GM18526 (cell line): ENCODE data around the gene NATD1.

ENCODE experiments used
- POLR2A ChIP-seq: IDR thresholded peaks from 3 replicates; pipeline ENCODE4 v1.6.1; 2011; ENCODE audit not compliant: insufficient read length; ENCODE audit errors: extremely low read depth

The NATD1 gene

DNA sequence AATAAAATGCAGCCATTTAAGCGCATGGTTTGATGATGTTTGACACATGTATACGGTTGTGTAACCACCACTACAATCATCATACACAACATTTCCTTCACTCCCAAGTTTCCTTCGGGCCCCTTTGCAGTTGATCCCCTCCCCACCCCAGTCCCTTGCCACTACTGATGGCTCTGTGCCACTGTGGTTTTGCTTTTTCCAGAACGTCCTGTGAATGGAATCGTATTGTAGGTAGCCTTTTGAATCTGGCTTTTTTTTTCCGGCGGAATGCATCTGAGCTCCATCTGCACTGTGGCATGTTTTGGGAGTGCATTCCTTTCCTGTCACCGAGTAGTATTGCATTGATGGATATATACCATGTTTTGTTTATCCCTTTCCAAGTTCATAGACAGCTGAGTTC, 16.2 kb upstream of the NATD1 start:
- no peak for TF ChIP-seq POLR2A

DNA sequence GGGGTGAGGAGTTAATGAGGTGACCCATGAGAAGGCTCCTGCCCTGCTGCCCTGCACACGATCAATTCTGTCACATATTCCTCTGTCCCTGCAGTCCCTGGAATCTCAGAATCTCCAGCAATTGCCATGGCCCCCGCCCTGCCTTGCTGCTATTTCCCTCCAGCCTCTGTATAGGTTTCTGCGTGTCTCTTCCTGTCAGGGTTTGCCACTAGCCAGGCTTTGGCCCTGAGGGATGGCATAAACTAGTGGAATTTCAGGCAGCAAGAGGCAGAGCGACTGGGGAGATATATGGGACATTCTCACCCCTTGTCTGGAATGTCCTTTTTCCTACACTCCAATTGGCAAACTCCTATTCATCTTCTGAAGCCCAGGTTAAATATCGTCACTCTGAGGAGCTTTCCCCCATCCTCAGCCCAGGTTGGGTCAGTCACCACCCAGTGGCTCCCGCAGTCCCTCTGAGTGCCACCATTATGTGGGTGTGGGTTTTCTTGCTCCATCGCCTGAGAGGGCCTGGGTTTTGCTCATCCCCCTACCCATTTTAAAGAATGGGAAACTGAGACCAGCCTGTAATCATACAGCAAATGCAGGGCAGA, 15.5 kb upstream of the NATD1 start:
- no peak for TF ChIP-seq POLR2A

DNA sequence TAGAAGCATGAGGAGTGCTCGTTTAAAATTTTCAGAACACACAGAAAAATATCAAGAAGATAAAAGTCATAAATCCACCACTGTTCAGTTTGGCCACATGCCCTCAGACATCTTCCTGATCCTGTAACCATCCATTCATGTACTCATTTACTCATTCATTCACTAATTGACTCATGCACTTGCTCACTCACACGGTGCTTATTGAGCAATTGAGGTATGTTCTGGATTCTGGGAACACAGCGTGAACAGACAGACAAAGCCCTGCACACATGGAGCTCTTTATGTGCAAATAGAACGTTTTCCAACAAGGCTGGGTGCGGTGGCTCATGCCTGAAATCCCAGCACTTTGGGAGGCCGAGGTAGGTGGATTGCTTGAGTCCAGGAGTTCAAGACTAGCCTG, 10.2 kb upstream of the NATD1 start:
- no peak for TF ChIP-seq POLR2A

DNA sequence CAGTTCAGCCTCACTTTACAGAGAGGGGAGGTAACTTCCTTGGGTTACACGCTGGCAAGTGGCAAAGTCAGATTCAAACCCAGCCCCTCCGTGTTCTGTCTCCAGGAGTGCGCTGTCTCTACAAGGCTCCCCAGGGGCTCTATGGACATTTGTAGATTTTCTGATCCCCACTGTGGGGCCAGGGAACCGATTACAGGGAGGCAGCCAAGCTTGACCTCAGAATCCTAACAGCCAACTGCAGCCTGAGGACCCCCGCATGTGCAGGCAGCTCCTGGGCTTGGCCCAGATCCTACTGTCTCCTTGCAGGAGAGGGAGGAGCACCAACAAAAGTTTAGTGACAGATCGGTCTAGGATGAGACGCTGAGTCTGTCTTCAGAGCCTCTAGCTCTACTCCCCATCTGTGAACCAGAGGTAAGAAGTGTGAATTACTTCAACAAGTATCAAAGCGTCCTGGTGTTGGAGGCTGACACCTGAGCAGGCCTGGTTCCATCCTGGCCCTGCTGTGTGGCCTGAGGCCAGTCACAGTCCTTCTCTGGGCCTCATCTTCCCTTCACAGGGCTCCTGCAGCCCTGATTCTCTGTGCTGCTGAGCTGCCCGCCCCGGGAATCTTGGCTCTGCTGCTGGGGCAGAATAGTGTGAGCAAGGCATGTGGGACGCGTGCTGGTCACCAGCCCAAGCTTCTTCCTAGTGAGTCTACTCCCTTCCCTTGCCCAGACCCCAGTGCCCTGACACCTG, 9.2 kb upstream of the NATD1 start:
- TF ChIP-seq POLR2A = no peak

GRCh38 chr17:21258593-21258992, 5.4 kb upstream of the NATD1 start:
- TF ChIP-seq POLR2A = no peak

DNA sequence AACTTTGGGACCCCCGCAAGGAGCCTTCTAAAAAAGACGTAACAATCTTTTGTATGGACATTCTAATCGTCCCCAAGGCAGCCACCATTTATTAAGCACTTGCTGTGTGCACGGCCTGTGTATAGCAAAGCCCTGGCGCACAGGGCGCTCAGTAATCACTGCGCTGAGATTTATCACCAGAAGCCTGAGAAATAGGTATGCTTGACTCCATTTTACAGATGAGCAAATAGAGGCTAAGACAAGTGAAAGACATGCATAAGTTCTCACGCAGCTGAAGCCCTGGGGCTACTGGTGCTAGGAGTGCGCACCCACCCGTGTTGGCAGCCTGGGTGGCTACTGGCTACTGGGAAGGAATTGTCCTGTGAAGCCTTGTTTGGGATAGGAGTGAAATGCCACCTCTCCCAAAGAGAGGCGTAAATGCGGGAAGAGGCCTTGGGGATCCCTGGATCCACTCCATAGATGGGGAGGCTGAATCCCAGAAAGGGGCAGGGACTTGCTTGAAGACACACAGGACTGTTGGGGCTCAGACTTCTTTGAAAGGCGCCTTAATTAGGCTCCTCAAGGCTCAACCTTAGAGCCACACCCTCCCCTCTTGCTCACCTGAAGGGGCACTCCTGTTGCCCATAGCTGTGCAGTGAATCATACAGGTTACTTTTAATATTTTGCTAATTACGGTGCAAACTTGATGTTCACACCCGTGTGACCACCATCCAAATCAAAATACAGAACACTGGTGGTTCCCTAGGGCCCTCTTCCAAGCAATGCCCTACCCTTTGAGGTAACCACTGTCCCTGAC, 634 bp upstream of the NATD1 start:
- TF ChIP-seq POLR2A = no peak

DNA sequence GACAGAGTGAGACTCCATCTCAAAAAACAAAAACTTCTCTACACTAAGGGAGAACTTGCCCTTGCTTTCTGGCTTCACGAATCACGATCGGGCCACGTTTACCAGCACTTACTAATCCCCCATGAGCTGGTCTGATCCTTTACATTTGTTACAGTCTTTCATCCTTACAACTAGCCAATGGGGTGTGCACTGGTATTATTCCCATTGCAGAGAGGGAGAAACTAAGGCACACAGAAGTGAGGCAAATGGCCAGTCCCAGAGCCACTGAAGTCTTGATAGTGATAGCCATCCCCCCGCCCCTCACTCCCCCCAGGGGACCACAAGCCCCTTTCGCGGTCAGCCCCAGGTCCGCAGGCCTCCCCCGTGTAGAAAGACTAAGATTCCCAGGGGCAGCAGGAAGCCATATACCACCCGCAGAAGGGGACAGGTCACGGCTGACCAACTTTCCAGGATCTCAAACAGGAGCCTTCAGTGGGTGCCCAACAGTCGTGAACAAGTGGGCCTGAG, 868 bp downstream of the NATD1 start:
- no peak for TF ChIP-seq POLR2A

DNA sequence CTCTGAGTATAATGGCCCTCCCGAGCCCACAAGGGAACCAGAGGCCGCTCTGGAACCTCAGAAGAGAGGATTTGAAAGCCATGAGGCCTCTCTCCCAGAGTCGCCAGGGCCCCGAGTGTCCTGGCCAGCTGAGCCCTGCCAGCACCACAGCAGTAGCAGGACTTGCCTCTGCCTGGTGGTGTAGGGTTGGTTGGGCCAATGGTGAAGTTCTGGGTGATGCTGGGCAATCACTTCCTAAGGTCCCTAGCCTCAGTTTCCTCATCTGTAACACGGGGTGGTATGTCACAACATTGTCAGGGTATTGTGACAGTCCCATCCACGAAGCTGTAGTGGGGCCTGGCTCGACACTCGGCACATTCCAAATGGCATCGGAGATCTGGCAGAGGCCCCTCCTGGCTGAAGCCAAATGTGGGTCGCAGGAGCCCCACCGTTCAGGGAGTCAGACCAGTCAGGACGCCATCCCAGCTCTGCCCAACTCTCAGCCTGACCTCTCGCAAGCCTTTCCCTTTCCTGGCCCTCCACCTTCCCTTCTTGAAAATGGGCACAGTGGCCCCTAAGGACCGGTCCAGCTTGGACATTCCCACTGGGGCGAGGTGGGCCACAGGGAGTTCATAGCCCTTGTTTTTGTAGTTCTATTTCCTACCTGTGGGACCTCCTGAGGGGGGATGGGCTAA, 1.7 kb downstream of the NATD1 start:
- no peak for TF ChIP-seq POLR2A

DNA sequence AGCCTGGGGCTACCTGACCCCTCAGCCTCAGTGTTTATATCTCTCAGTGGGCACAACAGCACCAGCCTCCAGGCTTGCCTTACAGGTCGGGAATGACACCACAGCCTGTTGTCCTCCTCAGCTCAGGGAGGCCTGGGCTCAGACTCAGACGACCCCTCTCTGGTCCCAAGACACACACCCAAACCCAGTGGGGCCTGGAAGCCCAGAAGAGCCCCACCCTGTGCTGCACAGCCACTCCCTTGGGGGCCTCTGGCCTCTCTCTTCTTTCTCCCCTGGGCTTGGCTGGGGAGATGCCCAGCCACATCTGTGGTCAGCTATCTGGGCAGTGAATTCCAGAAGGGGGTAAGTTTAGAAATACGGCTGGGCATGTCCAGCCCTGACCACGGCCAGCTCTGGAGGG, 2.4 kb downstream of the NATD1 start:
- no peak for TF ChIP-seq POLR2A

DNA sequence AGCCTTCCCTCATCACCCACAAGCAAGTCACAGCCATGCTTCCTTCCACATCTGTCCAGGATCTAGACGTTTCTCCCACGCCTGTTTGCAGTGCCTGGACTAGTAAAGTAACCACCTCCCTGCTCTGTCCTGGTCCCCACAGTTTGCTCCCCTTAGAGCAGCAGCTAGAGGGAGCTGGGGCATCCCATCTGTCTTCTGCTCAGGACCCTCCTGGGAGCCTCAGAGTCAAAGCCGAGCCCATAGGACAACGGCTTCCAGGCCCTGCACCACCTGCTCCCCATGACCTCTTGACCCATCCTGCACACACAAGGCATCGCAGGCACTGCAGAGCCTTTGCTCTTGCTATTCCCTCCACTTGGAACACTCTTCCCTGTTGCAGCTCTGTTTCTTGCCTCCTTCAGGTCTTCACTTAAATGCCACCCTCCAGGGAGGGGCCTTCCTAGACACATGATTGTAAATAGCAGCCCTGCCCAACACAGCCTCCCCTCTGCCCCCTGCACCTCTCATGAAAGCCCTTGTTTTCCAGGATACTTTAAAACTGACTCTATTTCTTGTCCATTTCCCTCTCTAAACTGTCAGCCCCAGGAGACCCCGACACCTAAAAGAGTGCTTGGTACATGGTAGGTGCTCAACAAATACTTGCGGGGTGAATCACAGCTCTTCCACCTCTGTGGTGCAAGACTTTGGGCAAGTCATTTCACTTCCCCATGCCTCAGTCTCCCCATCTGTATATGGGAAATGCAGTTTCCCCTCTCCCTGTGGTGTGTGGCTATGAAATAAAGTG, 3.1 kb downstream of the NATD1 start:
- no peak for TF ChIP-seq POLR2A

- no peak for TF ChIP-seq POLR2A
Measured at GRCh38 chr17:21249086-21249795, 4.0 kb downstream of the NATD1 start.

DNA sequence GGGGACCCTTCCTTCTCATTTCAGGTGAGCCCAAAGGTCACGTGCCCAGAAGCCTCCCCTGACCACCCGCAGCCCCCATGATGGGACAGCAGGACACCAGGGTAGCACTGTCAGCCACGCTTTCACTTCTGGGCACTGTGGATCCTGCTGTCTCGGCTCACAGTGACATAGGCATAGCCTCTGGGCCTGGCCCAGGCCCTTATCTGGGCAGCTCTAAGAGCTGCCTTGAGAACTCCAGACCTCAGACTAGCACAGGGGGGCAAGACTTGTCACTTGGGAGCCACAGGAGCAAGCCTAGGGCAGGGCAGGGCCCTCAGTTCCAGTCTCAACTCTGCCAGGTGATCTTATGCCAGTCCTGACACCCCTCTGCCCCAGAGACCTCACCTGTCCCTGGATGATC, 4.7 kb downstream of the NATD1 start:
- TF ChIP-seq POLR2A = no peak

- TF ChIP-seq POLR2A = no peak
Measured at GRCh38 chr17:21247552-21248258, 5.5 kb downstream of the NATD1 start.
